Parathyroid adenoma (tissue), 2 donors: ENCODE data around the gene PEPD.

Experiments used
- H2AFZ ChIP-seq: fragments of 300-600 bp; sonication (generic); one replicate; pipeline ENCODE4 v1.7.0; 2017; ENCODE audit warnings: antibody characterized with exemption, mild to moderate bottlenecking
- H3K27ac ChIP-seq: fragments of 300-600 bp; sonication (generic); one replicate; pipeline ENCODE4 v1.7.0; 2017
- H3K27me3 ChIP-seq: fragments of 300-600 bp; sonication (generic); one replicate; pipeline ENCODE4 v1.7.0; 2017; ENCODE audit warnings: low read length; ENCODE audit not compliant: control insufficient read depth, insufficient read depth
- H3K36me3 ChIP-seq: fragments of 300-600 bp; sonication (generic); one replicate; pipeline ENCODE4 v1.7.0; 2017; ENCODE audit warnings: low read length; ENCODE audit not compliant: control insufficient read depth, insufficient read depth
- H3K4me1 ChIP-seq: fragments of 300-600 bp; sonication (generic); one replicate; pipeline ENCODE4 v1.7.0; 2017; ENCODE audit warnings: control low read depth
- H3K4me2 ChIP-seq: fragments of 300-600 bp; sonication (generic); one replicate; pipeline ENCODE4 v1.7.0; 2017; ENCODE audit warnings: low read length
- H3K4me3 ChIP-seq: fragments of 300-600 bp; sonication (generic); one replicate; pipeline ENCODE4 v1.7.0; 2017; ENCODE audit warnings: low read depth, low read length
- H3K79me2 ChIP-seq: fragments of 300-600 bp; sonication (generic); one replicate; pipeline ENCODE4 v1.7.0; 2017; ENCODE audit warnings: control low read depth
- H3K9ac ChIP-seq: fragments of 300-600 bp; sonication (generic); one replicate; pipeline ENCODE4 v1.7.0; 2017; ENCODE audit warnings: mild to moderate bottlenecking
- H3K9me3 ChIP-seq: fragments of 300-600 bp; sonication (generic); one replicate; pipeline ENCODE4 v1.7.0; 2017; ENCODE audit warnings: low read length; ENCODE audit not compliant: control insufficient read depth
- CTCF ChIP-seq: fragments of 300-600 bp; sonication (generic); IDR thresholded peaks from one replicate; pipeline ENCODE4 v1.7.0; 2017; ENCODE audit warnings: antibody characterized with exemption, mild to moderate bottlenecking
- donor health status: primary hyperparathyroidism.

Gene PEPD

DNA sequence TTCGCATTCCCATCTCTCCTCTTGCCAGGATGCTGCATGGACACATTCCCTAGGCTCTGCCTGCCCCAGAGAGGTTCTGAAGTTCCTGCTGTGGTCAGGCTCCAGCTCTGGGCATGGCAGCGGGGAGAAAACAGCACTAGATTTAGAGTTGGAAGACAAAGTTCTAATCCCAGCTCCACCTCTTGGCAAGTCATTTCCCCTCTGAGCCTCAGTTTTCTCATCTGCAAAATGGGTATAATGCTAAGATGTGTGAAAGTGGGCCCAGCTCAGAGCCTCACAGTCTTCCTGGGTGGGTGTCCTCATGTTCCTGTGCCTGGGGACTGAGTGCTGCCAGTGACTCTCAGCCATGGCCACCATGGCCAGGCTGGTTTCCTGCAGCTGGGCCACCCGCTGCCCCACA is 9.6 kb downstream of the PEPD start:
- Histone ChIP-seq H3K36me3 (no peaks in the 10 kb centered on the region), H3K4me1 (peaks cover 13% of the 10 kb centered on the region)
- TF ChIP-seq CTCF = no peak

DNA sequence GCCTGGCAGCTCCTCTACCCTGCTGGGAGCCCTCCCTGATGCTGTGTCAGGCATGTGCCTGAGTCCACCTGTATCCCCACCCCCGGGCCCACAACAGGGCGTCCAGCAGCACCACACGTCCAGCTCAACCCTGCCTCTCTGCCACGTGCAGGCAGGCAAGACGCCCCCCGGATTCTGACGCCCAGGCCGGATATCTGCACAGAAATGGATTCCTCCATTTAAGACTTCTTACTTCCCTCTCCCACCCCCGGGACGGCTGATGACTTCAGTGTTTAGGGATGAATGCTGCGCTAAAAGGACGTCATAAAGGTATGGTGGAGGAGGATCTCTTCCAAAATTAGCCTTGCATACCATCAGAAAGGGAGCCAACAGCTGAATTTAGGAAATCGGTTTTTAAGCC is 10.2 kb downstream of the PEPD start:
- Histone ChIP-seq H2AFZ (no peak overlapping the region), H3K4me3 (no peak overlapping the region), H3K9ac (no peak overlapping the region), H3K27ac (no peak overlapping the region), H3K4me1 (peaks cover 15% of the 10 kb centered on the region), H3K36me3 (no peaks in the 10 kb centered on the region), H3K27me3 (no peaks in the 10 kb centered on the region), H3K79me2 (peaks cover 2% of the 10 kb centered on the region), H3K9me3 (no peaks in the 10 kb centered on the region), H3K4me2 (no peak overlapping the region)
- no peak for TF ChIP-seq CTCF

More for the DNA sequence above, 9.6 kb downstream of the PEPD start:
- H3K4me2 ChIP-seq = no peak overlapping the region
- H3K9me3 ChIP-seq = no peaks in the 10 kb centered on the region
- H3K4me3 ChIP-seq = no peak overlapping the region
- H3K27me3 ChIP-seq = no peaks in the 10 kb centered on the region
- no peak overlapping the region for H2AFZ ChIP-seq
- H3K9ac ChIP-seq = no peak overlapping the region
- no peak overlapping the region for H3K27ac ChIP-seq
- peaks cover 2% of the 10 kb centered on the region for H3K79me2 ChIP-seq

DNA sequence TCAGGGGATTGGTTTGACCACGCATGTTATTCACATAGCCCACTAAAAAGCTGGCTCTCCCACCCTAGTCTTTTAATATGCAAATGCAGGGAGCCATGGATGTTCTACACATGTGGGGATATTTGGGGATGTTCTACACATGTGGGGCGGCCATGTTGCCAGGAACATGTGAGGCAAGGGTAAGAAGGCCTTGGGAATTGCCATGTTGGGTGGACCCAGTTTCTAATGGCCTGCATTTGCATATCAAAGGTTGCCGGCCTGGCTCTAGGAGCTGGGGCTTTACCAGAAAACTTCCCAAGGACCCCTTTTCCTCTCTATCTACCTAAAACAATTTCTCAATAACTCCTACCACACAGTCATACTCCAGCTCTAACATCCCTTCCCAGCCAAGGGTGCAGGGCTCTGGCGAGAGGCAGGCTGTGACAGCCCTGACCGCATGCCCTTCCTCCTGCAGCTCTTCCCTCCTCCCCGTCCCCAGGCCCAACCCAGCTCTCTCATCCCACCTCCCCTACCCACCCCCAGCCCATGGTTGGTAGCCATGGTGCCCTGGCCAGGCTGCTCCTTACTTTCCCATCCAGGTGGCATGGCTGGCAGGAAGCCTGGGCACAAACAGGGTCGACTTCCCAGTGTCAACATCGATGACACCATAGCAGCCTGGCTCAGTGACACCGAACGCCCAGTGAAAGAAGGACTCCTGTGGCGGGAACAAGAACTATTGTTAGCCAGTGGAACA is 11.0 kb downstream of the PEPD start:
- H3K79me2 ChIP-seq = peaks cover 2% of the 10 kb centered on the region
- H3K36me3 ChIP-seq = no peaks in the 10 kb centered on the region
- TF ChIP-seq CTCF = no peak
- H3K9ac ChIP-seq = no peak overlapping the region
- H3K4me2 ChIP-seq = no peak overlapping the region
- H3K4me1 ChIP-seq = peaks cover 15% of the 10 kb centered on the region
- H2AFZ ChIP-seq = no peak overlapping the region
- no peaks in the 10 kb centered on the region for H3K9me3 ChIP-seq
- no peak overlapping the region for H3K27ac ChIP-seq
- H3K4me3 ChIP-seq = no peak overlapping the region
- H3K27me3 ChIP-seq = no peaks in the 10 kb centered on the region

GRCh38 chr19:33509774-33510173 is 11.8 kb downstream of the PEPD start:
- Histone ChIP-seq H3K4me1 (peaks cover 15% of the 10 kb centered on the region), H3K27ac (no peak overlapping the region), H3K9me3 (no peaks in the 10 kb centered on the region), H3K36me3 (no peaks in the 10 kb centered on the region), H3K9ac (no peak overlapping the region), H3K4me2 (no peak overlapping the region), H3K27me3 (no peaks in the 10 kb centered on the region), H3K4me3 (no peak overlapping the region), H2AFZ (no peak overlapping the region), H3K79me2 (peaks cover 2% of the 10 kb centered on the region)
- no peak for TF ChIP-seq CTCF
